ENCODE data around the gene SREBF2. TPM values are rescaled to one million over a fixed set of nuclear protein-coding genes. Genes with fewer than 3 reads are reported as not detected.

Gene SREBF2
- total and polyA plus RNA-seq, 10 of the 15 experiments (the other 5 are each of a cell fraction or from before 2014, with no cell fraction given) = 2.4 to 177 (median 78.8) TPM

- Histone ChIP-seq H2AFZ (ENCODE audit: control insufficient read depth, low read depth, low read length) (no peak overlapping the region), H3K4me2 (ENCODE audit: control insufficient read depth, insufficient read depth) (no peak overlapping the region), H3K9me3 (replicated peaks; ENCODE audit: control insufficient read depth, insufficient read depth, low read length) (no peaks in the 10 kb centered on the region), H3K9ac (ENCODE audit: control insufficient read depth, insufficient read depth, low read length) (no peak overlapping the region), H3K79me2 (ENCODE audit: control insufficient read depth, insufficient read depth, low read length) (no peaks in the 10 kb centered on the region), H3K36me3 (ENCODE audit: control insufficient read depth in 2 of 2, insufficient read depth in 2 of 2, low read length in 1 of 2) (peaks cover 8 to 16% of the 10 kb centered on the region in 2 experiments; a peak in 3 of 4 replicates), H3K27me3 (replicated peaks in 1 of 2; ENCODE audit: control insufficient read depth in 2 of 2, insufficient read depth in 2 of 2, low read length in 1 of 2) (peaks cover 4 to 12% of the 10 kb centered on the region in 2 experiments; a peak in 3 of 4 replicates), H3K4me3 (no peak overlapping the region), H3K27ac (ENCODE audit: control insufficient read depth, insufficient read depth) (no peak overlapping the region), H3K4me1 (ENCODE audit: control insufficient read depth, insufficient read depth, low read length) (peaks cover 12% of the 10 kb centered on the region), H4K20me1 (ENCODE audit: control insufficient read depth, insufficient read depth) (peaks cover 6% of the 10 kb centered on the region; the same call in 1 of the 2 replicates)
- TF ChIP-seq NKRF (conservative IDR thresholded peaks at IDR 0.05) = no peak
- peak; percentile 37; the same call in 1 of the 2 replicates for TF ChIP-seq POLR2AphosphoS5 (IDR thresholded peaks at IDR 0.05; ENCODE audit: low read length)
- TF ChIP-seq YY1 (IDR thresholded peaks at IDR 0.05; ENCODE audit: low read depth, low read length) = 0 out of 2 replicates have a peak, but pooled peaks have one; percentile 24
- TF ChIP-seq POLR2AphosphoS2 (IDR thresholded peaks at IDR 0.05; ENCODE audit: low read depth, low read length) = peak; percentile 11; the same call in 1 of the 2 replicates
- no peak for TF ChIP-seq MAX (IDR thresholded peaks at IDR 0.05; ENCODE audit: low read depth, low read length)
- TF ChIP-seq NR2F1 (conservative IDR thresholded peaks at IDR 0.05) = 0 out of 2 replicates have a peak, but pooled peaks have one; percentile 53
- TF ChIP-seq POLR2A (IDR thresholded peaks at IDR 0.05; ENCODE audit: low read depth, low read length) = peak; percentile 38; the same call in 1 of the 2 replicates
- no peak for TF ChIP-seq PAX5 (IDR thresholded peaks at IDR 0.05; ENCODE audit: borderline replicate concordance, low read depth, low read length)
- TF ChIP-seq ZNF217 (IDR thresholded peaks at IDR 0.05) = no peak
- 62% methylated on average over 14 of the region's 14 CpGs for WGBS (ENCODE audit: insufficient coverage, insufficient replicate concordance, low lambda C conversion rate, missing lambda C conversion rate)
- FAIRE-seq = peak; percentile 78
- ChIA-PET SMC1A (ENCODE audit: uncharacterized antibody, unreplicated experiment) (interaction anchor here (1.4 to 2.5 kb wide), 2 partner anchors 17 to 31 kb away, joined by 3 to 15 read pairs; no protein-coding TSS in a partner anchor), POLR2A (interaction anchor here (1.0 to 1.5 kb wide), 6 partner anchors 8 to 46 kb away, joined by 3 to 7 read pairs (median 4); no protein-coding TSS in a partner anchor), RAD21 (ENCODE audit: unreplicated experiment) (interaction anchor here (0.8 to 2.8 kb wide), 8 partner anchors 15 to 211 kb away, joined by 3 to 9 read pairs (median 4); no protein-coding TSS in a partner anchor), CTCF (interaction anchor here (1.0 to 1.7 kb wide), 5 partner anchors 18 to 211 kb away, joined by 3 to 5 read pairs (median 5); partner anchors contain the start of gene TNFRSF13C)
- in situ Hi-C loops (cut with MboI) (no loop called here), intact Hi-C loops (cut with micrococcal nuclease; ENCODE audit: unreplicated experiment) (no loop called here)
- DNase-seq (ENCODE audit: low read depth, low spot score) = no peak
- BruUV-seq (replicated peaks) = no TSS peak
- peak; percentile 24 for ATAC-seq
These were observed 75.8 kb downstream of the SREBF2 start for GRCh38 chr22:41908411-41909309.
